Thymus (tissue), 2 donors: ENCODE data around the gene FGD3. TPM values are rescaled to one million over a fixed set of nuclear protein-coding genes. Genes with fewer than 3 reads are reported as not detected.

Experiments used
- polyA plus RNA-seq: library from polyadenylated mRNA; stranded (reverse); fragments of 200-250 nt; gene quantifications from one replicate; pipeline ENCODE4 v1.2.3, GENCODE V29; 2013
- total RNA-seq: library from RNA; stranded (reverse); fragments of 120-200 nt; gene quantifications from one replicate; pipeline ENCODE4 v1.2.4, GENCODE V29; 2013
- donor health status: healthy.

Gene FGD3
- total and polyA plus RNA-seq, 2 donors, result 35.7 to 48.9 TPM

Other genes starting within 250 kb of the FGD3 start
- 17.4 TPM for gene BICD2, start 182.7 kb upstream of the FGD3 start, total RNA-seq
- 16.8 TPM for gene BICD2, start 182.7 kb upstream of the FGD3 start, polyA plus RNA-seq
- 9.0 TPM for gene ZNF484, start 69.5 kb upstream of the FGD3 start, total RNA-seq
- 2.2 TPM for gene ZNF484, start 69.5 kb upstream of the FGD3 start, polyA plus RNA-seq
- gene SUSD3, start 111.2 kb downstream of the FGD3 start, total RNA-seq, result 43.8 TPM
- gene SUSD3, start 111.2 kb downstream of the FGD3 start, polyA plus RNA-seq, result 31.0 TPM
- 25.3 TPM for gene CARD19, start 148.7 kb downstream of the FGD3 start, total RNA-seq
- gene CARD19, start 148.7 kb downstream of the FGD3 start, polyA plus RNA-seq, result 24.8 TPM
- gene NINJ1, start 186.7 kb downstream of the FGD3 start, total RNA-seq, result 30.0 TPM
- gene NINJ1, start 186.7 kb downstream of the FGD3 start, polyA plus RNA-seq, result 39.4 TPM
- gene WNK2, start 236.6 kb downstream of the FGD3 start, total RNA-seq, result 12.5 TPM
- 9.1 TPM for gene WNK2, start 236.6 kb downstream of the FGD3 start, polyA plus RNA-seq